ENCODE data around the gene CTDSP1. TPM values are rescaled to one million over a fixed set of nuclear protein-coding genes. Genes with fewer than 3 reads are reported as not detected.

The CTDSP1 gene
- polyA plus RNA-seq, 1 of the 3 experiments (the other 2 are of a cell fraction), result 88.0 TPM

DNA sequence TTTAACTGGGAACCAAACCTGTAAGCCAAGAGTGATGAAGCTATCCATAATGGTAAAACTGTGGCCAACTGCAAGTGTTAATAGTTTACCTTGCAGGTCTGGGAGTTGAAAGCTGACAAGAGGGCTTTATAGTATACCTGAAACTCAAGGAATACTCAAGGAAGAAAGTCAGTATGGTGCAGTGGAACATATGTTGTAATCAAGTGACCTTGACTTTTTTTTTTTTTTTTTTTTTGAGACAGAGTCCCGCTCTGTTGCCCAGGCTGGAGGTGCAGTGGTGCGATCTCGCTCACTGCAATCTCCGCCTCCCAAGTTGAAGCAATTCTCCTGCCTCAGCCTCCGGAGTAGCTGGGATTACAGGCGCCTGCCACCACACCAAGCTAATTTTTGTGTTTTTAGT is 46.9 kb downstream of the CTDSP1 start:
- CTCF ChIA-PET, result interaction anchor here (1.2 kb wide), 1 partner anchor 11 kb away, joined by 3 read pairs; no protein-coding TSS in a partner anchor

DNA sequence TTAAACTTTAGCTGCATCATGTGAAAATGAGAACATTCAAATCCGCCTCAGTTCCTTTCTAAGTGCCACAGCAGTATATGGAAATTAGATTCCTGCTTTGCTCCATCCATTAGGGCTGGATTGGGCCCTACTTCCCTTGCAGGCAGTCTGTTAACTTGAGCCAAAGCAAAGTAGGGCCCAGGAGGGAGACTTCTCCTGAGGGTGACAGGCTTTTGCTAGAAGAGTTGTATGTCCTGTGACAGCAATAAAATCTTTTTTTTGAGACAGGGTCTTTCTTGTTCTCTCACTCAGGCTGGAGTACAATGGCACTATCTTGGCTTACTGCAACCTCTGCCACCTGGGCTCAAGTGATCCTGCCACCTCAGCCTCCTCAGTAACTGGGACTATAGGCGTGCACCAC is 47.4 kb downstream of the CTDSP1 start:
- Histone ChIP-seq H3K27ac (ENCODE audit: low read depth in 2 of 2, low read length in 1 of 2) (no peak overlapping the region), H3K27me3 (ENCODE audit: insufficient read depth) (no peaks in the 10 kb centered on the region), H3K9ac (no peak overlapping the region), H3K4me2 (no peak overlapping the region), H3K36me3 (replicated peaks in 1 of 2; ENCODE audit: control insufficient read depth in 1 of 2, insufficient read depth in 2 of 2, low read length in 1 of 2) (peaks cover 3 to 5% of the 10 kb centered on the region in 2 experiments), H3K4me1 (ENCODE audit: control insufficient read depth in 1 of 2, insufficient read depth in 2 of 2, low read depth in 1 of 2, low read length in 1 of 2) (no peaks in the 10 kb centered on the region; a peak in 1 of 4 replicates), H4K20me1 (ENCODE audit: insufficient read depth) (no peaks in the 10 kb centered on the region), H3K4me3 (ENCODE audit: low read depth in 2 of 2, low read length in 1 of 2) (no peak overlapping the region), H2AFZ (ENCODE audit: low read depth) (no peak overlapping the region), H3K79me2 (ENCODE audit: insufficient read depth) (no peaks in the 10 kb centered on the region), H3K9me2 (no peaks in the 10 kb centered on the region), H3F3A (replicated peaks; ENCODE audit: insufficient read depth) (no peaks in the 10 kb centered on the region), H3K9me3 (no peaks in the 10 kb centered on the region)
- TF ChIP-seq NFIC (IDR thresholded peaks at IDR 0.05; ENCODE audit: borderline replicate concordance) (no peak), JUND (IDR thresholded peaks at IDR 0.05) (no peak), NRF1 (IDR thresholded peaks at IDR 0.05; ENCODE audit: low read depth, low read length) (no peak)
- TF ChIP-seq, protein P1, sequence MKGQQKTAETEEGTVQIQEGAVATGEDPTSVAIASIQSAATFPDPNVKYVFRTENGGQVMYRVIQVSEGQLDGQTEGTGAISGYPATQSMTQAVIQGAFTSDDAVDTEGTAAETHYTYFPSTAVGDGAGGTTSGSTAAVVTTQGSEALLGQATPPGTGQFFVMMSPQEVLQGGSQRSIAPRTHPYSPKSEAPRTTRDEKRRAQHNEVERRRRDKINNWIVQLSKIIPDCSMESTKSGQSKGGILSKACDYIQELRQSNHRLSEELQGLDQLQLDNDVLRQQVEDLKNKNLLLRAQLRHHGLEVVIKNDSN (IDR thresholded peaks at IDR 0.05; ENCODE audit: borderline replicate concordance, low read depth), result no peak
- WGBS (ENCODE audit: low lambda C conversion rate), result 94% methylated on average over 2 of the region's 2 CpGs
- CTCF ChIA-PET, result interaction anchor here (1.2 to 2.2 kb wide), 2 partner anchors 10 to 19 kb away, joined by 3 to 8 read pairs; no protein-coding TSS in a partner anchor
- POLR2A ChIA-PET, result no interaction called here
- DNase-seq, result no peak

More for the DNA sequence above, 46.9 kb downstream of the CTDSP1 start:
- H3K9ac ChIP-seq, result no peak overlapping the region
- no peaks in the 10 kb centered on the region for H3K9me2 ChIP-seq
- no peaks in the 10 kb centered on the region for H4K20me1 ChIP-seq (ENCODE audit: insufficient read depth)
- H3K36me3 ChIP-seq (replicated peaks in 1 of 2; ENCODE audit: control insufficient read depth in 1 of 2, insufficient read depth in 2 of 2, low read length in 1 of 2), result peaks cover under 1 to 3% of the 10 kb centered on the region in 2 experiments
- no peak for DNase-seq
- POLR2A ChIA-PET, result no interaction called here
- no peak for TF ChIP-seq JUND (IDR thresholded peaks at IDR 0.05)
- no peak for TF ChIP-seq RCOR1 (IDR thresholded peaks at IDR 0.05; ENCODE audit: low read length)
- TF ChIP-seq, protein P2, sequence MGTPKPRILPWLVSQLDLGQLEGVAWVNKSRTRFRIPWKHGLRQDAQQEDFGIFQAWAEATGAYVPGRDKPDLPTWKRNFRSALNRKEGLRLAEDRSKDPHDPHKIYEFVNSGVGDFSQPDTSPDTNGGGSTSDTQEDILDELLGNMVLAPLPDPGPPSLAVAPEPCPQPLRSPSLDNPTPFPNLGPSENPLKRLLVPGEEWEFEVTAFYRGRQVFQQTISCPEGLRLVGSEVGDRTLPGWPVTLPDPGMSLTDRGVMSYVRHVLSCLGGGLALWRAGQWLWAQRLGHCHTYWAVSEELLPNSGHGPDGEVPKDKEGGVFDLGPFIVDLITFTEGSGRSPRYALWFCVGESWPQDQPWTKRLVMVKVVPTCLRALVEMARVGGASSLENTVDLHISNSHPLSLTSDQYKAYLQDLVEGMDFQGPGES (IDR thresholded peaks at IDR 0.05; ENCODE audit: low read depth, low read length), result no peak
- no peak for TF ChIP-seq SIN3A (IDR thresholded peaks at IDR 0.05; ENCODE audit: borderline replicate concordance, low read depth, low read length)
- TF ChIP-seq, protein P3, sequence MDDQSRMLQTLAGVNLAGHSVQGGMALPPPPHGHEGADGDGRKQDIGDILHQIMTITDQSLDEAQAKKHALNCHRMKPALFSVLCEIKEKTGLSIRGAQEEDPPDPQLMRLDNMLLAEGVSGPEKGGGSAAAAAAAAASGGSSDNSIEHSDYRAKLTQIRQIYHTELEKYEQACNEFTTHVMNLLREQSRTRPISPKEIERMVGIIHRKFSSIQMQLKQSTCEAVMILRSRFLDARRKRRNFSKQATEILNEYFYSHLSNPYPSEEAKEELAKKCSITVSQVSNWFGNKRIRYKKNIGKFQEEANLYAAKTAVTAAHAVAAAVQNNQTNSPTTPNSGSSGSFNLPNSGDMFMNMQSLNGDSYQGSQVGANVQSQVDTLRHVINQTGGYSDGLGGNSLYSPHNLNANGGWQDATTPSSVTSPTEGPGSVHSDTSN (IDR thresholded peaks at IDR 0.05), result no peak
- no peak for TF ChIP-seq TEAD4 (IDR thresholded peaks at IDR 0.05; ENCODE audit: borderline replicate concordance, insufficient read depth)
- TF ChIP-seq RAD21 (IDR thresholded peaks at IDR 0.05; ENCODE audit: low read length), result no peak
- TF ChIP-seq GABPA (IDR thresholded peaks at IDR 0.05; ENCODE audit: low read depth), result no peak
- TF ChIP-seq NRF1 (IDR thresholded peaks at IDR 0.05; ENCODE audit: low read depth, low read length), result no peak
- TF ChIP-seq, protein P4, sequence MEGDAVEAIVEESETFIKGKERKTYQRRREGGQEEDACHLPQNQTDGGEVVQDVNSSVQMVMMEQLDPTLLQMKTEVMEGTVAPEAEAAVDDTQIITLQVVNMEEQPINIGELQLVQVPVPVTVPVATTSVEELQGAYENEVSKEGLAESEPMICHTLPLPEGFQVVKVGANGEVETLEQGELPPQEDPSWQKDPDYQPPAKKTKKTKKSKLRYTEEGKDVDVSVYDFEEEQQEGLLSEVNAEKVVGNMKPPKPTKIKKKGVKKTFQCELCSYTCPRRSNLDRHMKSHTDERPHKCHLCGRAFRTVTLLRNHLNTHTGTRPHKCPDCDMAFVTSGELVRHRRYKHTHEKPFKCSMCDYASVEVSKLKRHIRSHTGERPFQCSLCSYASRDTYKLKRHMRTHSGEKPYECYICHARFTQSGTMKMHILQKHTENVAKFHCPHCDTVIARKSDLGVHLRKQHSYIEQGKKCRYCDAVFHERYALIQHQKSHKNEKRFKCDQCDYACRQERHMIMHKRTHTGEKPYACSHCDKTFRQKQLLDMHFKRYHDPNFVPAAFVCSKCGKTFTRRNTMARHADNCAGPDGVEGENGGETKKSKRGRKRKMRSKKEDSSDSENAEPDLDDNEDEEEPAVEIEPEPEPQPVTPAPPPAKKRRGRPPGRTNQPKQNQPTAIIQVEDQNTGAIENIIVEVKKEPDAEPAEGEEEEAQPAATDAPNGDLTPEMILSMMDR (IDR thresholded peaks at IDR 0.05), result no peak
- no peak for TF ChIP-seq NFIC (IDR thresholded peaks at IDR 0.05; ENCODE audit: borderline replicate concordance)
- no peaks in the 10 kb centered on the region for H3K27me3 ChIP-seq (ENCODE audit: insufficient read depth)
- H2AFZ ChIP-seq (ENCODE audit: low read depth), result no peak overlapping the region
- H3K9me3 ChIP-seq, result no peaks in the 10 kb centered on the region
- H3K4me3 ChIP-seq (ENCODE audit: low read depth in 2 of 2, low read length in 1 of 2), result no peak overlapping the region
- no peaks in the 10 kb centered on the region; a peak in 1 of 4 replicates for H3K4me1 ChIP-seq (ENCODE audit: control insufficient read depth in 1 of 2, insufficient read depth in 2 of 2, low read depth in 1 of 2, low read length in 1 of 2)
- H3K4me2 ChIP-seq, result no peak overlapping the region
- no peaks in the 10 kb centered on the region for H3F3A ChIP-seq (replicated peaks; ENCODE audit: insufficient read depth)
- H3K27ac ChIP-seq (ENCODE audit: low read depth in 2 of 2, low read length in 1 of 2), result no peak overlapping the region
- WGBS (ENCODE audit: low lambda C conversion rate), result 100% methylated on average over 6 of the region's 6 CpGs
- H3K79me2 ChIP-seq (ENCODE audit: insufficient read depth), result no peaks in the 10 kb centered on the region
